Right lobe of liver (tissue), 6 donors: ENCODE results near the gene PSMB8. TPM values are rescaled to one million over a fixed set of nuclear protein-coding genes. Genes with fewer than 3 reads are reported as not detected.

Experiments used
- ATAC-seq, 4 donors: fragments of 200-7000 bp; cut with Tn5 transposase; one replicate each; pipeline ENCODE4 v1.9.1; 2020; ENCODE audit warnings: mild to moderate bottlenecking in 4 of 4, moderate library complexity in 4 of 4
- DNase-seq, 3 donors: peaks; one replicate each; pipeline ENCODE4 v3.0.0-alpha.2; 2020
- H3K27ac ChIP-seq, 3 donors: fragments of 200-600 bp; one replicate each; pipeline ENCODE4 v1.8.0; 2022
- H3K27me3 ChIP-seq, 2 donors: fragments of 200-600 bp; one replicate each; pipeline ENCODE4 v1.8.0; 2022
- H3K36me3 ChIP-seq, 4 donors: fragments of 200-600 bp; sonication (generic) in 1 of 4; one replicate each; pipeline versions ENCODE4 v1.5.1 to v1.8.0; 2017 to 2022; ENCODE audit warnings: control low read depth in 1 of 4
- H3K4me1 ChIP-seq, 4 donors: fragments of 200-600 bp; sonication (generic) in 1 of 4; one replicate each; pipeline versions ENCODE4 v1.5.1 to v1.8.0; 2017 to 2022; ENCODE audit warnings: control low read depth in 1 of 4
- H3K4me3 ChIP-seq, 3 donors: fragments of 200-600 bp; one replicate each; pipeline ENCODE4 v1.8.0; 2022
- H3K9me3 ChIP-seq, 4 donors: fragments of 200-600 bp; sonication (generic) in 1 of 4; one replicate each; pipeline versions ENCODE4 v1.5.1 to v1.8.0; 2017 to 2022; ENCODE audit warnings: control low read depth in 1 of 4
- CTCF ChIP-seq, 4 donors: fragments of 200-600 bp in 3 of 4; fragments of 450-650 bp in 1 of 4; IDR thresholded peaks; one replicate each; pipeline versions ENCODE4 v1.5.1 to v1.8.0; 2016 to 2022; ENCODE audit warnings: antibody characterized with exemption in 4 of 4, mild to moderate bottlenecking in 2 of 4
- POLR2A ChIP-seq: fragments of 450-650 bp; IDR thresholded peaks from one replicate; pipeline ENCODE4 v1.6.1; 2017; ENCODE audit warnings: antibody characterized with exemption, mild to moderate bottlenecking
- WGBS: methylation state at CpG from one replicate; pipeline ENCODE4 v1.1.6; 2018; ENCODE audit warnings: low coverage, low lambda C conversion rate; ENCODE audit not compliant: insufficient coverage; ENCODE audit errors: missing lambda C conversion rate; 5-methylcytosine and 5-hydroxymethylcytosine counted together
- intact Hi-C, 2 donors: fragments of 100-400 bp; cut with DNase I; formaldehyde crosslinking; loops; one replicate each; pipeline versions ENCODE4 v1.11.2 to v1.14.1; 2022
- total RNA-seq, 6 experiments: library from RNA; depleted of rRNA in 2 of 6; stranded (reverse); fragments of >200 nt in 2 of 6; fragmentation: NEBNext Ultra II Directional in 3 of 6; extraction: Animal tissue kit (Norgen Biotek cat#: 25700) in 3 of 6; gene quantifications; one replicate each; pipeline versions ENCODE4 v1.1.0 to v1.2.4, GENCODE V29; 2016 to 2023
- donor health status: DM: no; HTN: yes; CAD: no.
- donor health status: DM: no; HTN: no; CAD: no.
- donor health status: DM: no; HTN: no; CAD: no.
- donor health status: DM: no; HTN: yes; CAD: no.
- donor health status: DM: no; HTN: yes; CAD: no.

Gene PSMB8
- total RNA-seq, 6 experiments from 2014 or later: 34.7 to 66.3 (median 40.5) TPM

GRCh38 chr6:32835167-32835893 lies 8.5 kb downstream of the PSMB8 start:
- intact Hi-C loops: no loop called here
- Histone ChIP-seq H3K27me3 (no peaks in the 10 kb centered on the region), H3K27ac (no peak overlapping the region), H3K4me3 (no peak overlapping the region), H3K4me1 (peaks cover 0 to 7% (median 2%) of the 10 kb centered on the region in 4 donors), H3K36me3 (peaks cover 0 to 13% (median 0%) of the 10 kb centered on the region in 4 donors), H3K9me3 (no peaks in the 10 kb centered on the region)
- ATAC-seq (no peak), DNase-seq (no peak)
- no peak for TF ChIP-seq POLR2A
- no peak for TF ChIP-seq CTCF (IDR thresholded peaks at IDR 0.05)
- WGBS: 94% methylated on average over 8 of the region's 16 CpGs

DNA sequence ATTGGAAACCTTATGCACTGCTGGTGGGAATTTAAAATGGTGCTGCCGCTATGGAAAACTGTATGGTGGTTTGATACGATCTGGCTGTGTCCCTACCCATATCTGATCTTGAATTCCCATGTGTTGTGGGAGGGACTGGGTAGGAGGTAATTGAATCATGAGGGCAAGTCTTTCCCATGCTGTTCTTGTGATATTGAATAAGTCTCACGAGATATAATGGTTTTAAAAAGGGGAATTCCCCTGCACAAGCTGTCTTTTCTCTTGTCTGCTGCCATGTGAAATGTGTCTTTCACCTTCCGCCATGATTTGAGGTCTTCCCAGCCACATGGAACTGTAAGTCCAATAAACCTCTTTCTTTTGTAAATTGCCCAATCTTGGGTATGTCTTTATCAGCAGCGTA lies 10.2 kb downstream of the PSMB8 start:
- Histone ChIP-seq H3K27ac (no peak overlapping the region), H3K4me1 (peaks cover 0 to 7% (median 2%) of the 10 kb centered on the region in 4 donors), H3K9me3 (no peaks in the 10 kb centered on the region), H3K4me3 (no peak overlapping the region), H3K27me3 (no peaks in the 10 kb centered on the region), H3K36me3 (peaks cover 0 to 22% (median 1%) of the 10 kb centered on the region in 4 donors)
- ATAC-seq (no peak), DNase-seq (no peak)
- intact Hi-C loops: no loop called here
- no peak for TF ChIP-seq CTCF (IDR thresholded peaks at IDR 0.05)
- no peak for TF ChIP-seq POLR2A
- 80% methylated on average over 4 of the region's 5 CpGs for WGBS

GRCh38 chr6:32832535-32832934 lies 11.3 kb downstream of the PSMB8 start:
- ATAC-seq: no peak

GRCh38 chr6:32830936-32831335 lies 12.9 kb downstream of the PSMB8 start:
- DNase-seq: no peak
- Histone ChIP-seq H3K4me1 (no peaks in the 10 kb centered on the region), H3K27me3 (no peaks in the 10 kb centered on the region), H3K36me3 (peaks cover 0 to 22% (median 1%) of the 10 kb centered on the region in 4 donors), H3K9me3 (no peaks in the 10 kb centered on the region), H3K27ac (no peak overlapping the region), H3K4me3 (no peak overlapping the region)
- WGBS: 78% methylated on average over 4 of the region's 5 CpGs
- intact Hi-C loops: no loop called here
- TF ChIP-seq CTCF (IDR thresholded peaks at IDR 0.05): no peak
- TF ChIP-seq POLR2A: no peak
- ATAC-seq: no peak

More at GRCh38 chr6:32832535-32832934, 11.3 kb downstream of the PSMB8 start:
- H3K4me1 ChIP-seq: peaks cover 0 to 2% (median under 1%) of the 10 kb centered on the region in 4 donors
- intact Hi-C loops: no loop called here
- no peak for DNase-seq
- H3K4me3 ChIP-seq: no peak overlapping the region
- WGBS: 81% methylated on average over 12 of the region's 13 CpGs
- no peak for TF ChIP-seq CTCF (IDR thresholded peaks at IDR 0.05)
- TF ChIP-seq POLR2A: no peak
- no peak overlapping the region for H3K27ac ChIP-seq
- no peaks in the 10 kb centered on the region for H3K9me3 ChIP-seq
- peaks cover 0 to 22% (median 1%) of the 10 kb centered on the region in 4 donors for H3K36me3 ChIP-seq
- no peaks in the 10 kb centered on the region for H3K27me3 ChIP-seq
